ENCODE data around the gene VWA2. TPM values are rescaled to one million over a fixed set of nuclear protein-coding genes. Genes with fewer than 3 reads are reported as not detected.

The VWA2 gene
- total RNA-seq, 4 donors from 2014 or later: 2.5 to 22.6 TPM; not detected in 2

- TF ChIP-seq CTCF (IDR thresholded peaks at IDR 0.05): no peak
- no peak for TF ChIP-seq POLR2A (IDR thresholded peaks at IDR 0.05)
- DNase-seq: no peak
- no peak overlapping the region for H3K4me3 ChIP-seq
- H3K27ac ChIP-seq: no peak overlapping the region
- H3K27me3 ChIP-seq: no peaks in the 10 kb centered on the region
- no peaks in the 10 kb centered on the region for H3K9me3 ChIP-seq
- H3K4me1 ChIP-seq: peaks cover 0 to 17% of the 10 kb centered on the region in 2 donors
- no peaks in the 10 kb centered on the region for H3K36me3 ChIP-seq
- intact Hi-C loops (cut with DNase I; ENCODE audit: low total_unique reads): no loop called here
Observed at GRCh38 chr10:114335614-114336013, 96.6 kb downstream of the VWA2 start.

DNA sequence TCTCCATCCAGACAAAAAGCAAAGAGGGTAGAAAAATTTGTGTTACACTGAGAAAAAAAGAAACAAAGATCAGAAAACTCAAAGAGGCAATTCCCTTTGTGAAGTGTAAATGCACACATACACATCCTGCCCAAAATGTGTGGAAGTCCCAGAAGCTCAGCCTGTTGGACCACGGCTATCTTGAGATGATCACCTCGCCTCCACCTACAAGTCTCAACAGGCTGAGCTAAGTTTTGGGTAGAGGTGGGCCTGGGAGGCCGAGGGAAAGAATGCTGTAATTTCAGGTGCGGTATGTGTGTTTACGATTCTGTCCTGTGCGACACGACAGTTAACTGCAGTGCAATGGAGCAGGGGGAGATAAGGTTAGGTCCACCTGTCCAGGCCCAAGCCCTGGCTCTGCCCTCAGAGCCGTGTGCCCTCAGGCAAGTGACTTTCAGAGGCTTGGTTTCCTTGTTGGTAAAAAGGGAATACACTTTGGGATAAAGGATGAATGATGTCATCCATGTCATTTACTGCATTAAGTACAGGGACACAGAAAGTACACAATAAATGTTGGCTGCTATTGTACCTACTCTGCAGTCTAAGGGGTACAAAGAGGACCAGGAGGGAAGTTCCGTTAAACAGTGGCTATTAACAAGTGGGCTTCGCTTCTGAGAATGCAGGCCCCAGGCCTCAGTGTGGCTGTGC is 97.9 kb downstream of the VWA2 start:
- no peak for DNase-seq
- Histone ChIP-seq H3K36me3 (no peaks in the 10 kb centered on the region), H3K27me3 (no peaks in the 10 kb centered on the region), H3K27ac (no peak overlapping the region), H3K4me3 (no peak overlapping the region), H3K4me1 (peaks cover 0 to 11% of the 10 kb centered on the region in 2 donors), H3K9me3 (no peaks in the 10 kb centered on the region)
- TF ChIP-seq CTCF (IDR thresholded peaks at IDR 0.05): no peak
- TF ChIP-seq POLR2A (IDR thresholded peaks at IDR 0.05): no peak
- intact Hi-C loops (cut with DNase I; ENCODE audit: low total_unique reads): no loop called here

DNA sequence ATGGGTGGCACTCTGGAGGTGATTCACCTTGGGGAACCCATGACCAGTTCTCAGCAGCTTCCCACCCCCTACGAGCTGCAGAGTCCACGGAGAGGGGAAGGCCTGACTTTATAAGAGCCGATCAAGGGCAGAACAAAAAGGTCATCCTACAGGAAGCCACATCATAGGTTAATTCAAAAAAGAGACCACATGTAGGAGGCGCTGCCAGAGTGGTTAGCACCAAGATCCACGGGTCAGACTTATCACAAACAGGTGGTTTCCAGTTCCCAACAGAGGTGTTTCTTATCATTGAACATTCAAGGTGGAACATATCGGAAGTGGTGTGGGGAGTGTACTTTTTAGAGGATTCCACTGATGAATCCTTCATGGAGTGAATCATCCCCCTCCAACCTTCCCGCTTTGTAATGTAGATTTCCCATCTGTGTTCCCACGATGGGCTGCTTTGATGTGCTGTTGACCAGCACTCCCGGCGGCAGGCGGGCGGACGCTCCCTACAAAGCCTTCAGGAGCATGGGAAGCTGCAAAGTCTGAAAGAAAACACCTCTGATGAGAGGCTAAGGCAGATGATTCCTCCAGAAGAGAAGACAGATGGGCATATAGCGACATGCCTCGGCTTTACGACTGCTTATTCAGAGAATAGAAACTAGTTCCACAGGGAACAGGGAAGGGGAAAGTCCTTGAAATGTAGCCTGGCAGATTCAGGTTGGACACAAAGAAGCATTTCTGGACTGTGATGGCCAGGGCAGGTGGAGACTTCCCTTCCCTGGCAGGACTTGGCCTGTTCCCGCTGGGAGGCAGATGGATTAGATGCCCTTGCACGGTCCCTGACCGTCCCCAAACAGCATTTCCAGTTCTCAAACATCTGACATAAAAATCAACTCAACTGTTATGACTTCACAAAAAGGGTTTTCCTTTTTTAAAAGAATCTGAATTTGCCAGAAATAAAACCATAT is 98.7 kb downstream of the VWA2 start:
- Histone ChIP-seq H3K27ac (no peak overlapping the region), H3K36me3 (no peaks in the 10 kb centered on the region), H3K4me1 (peaks cover 0 to 5% of the 10 kb centered on the region in 2 donors), H3K4me3 (no peak overlapping the region), H3K9me3 (no peaks in the 10 kb centered on the region), H3K27me3 (no peaks in the 10 kb centered on the region)
- no peak for TF ChIP-seq POLR2A (IDR thresholded peaks at IDR 0.05)
- no peak for TF ChIP-seq CTCF (IDR thresholded peaks at IDR 0.05)
- intact Hi-C loops (cut with DNase I; ENCODE audit: low total_unique reads): no loop called here
- DNase-seq: no peak

- no peaks in the 10 kb centered on the region for H3K4me1 ChIP-seq
- no peak overlapping the region for H3K4me3 ChIP-seq
- intact Hi-C loops (cut with DNase I; ENCODE audit: low total_unique reads): no loop called here
- H3K27ac ChIP-seq: no peak overlapping the region
- no peaks in the 10 kb centered on the region for H3K9me3 ChIP-seq
- TF ChIP-seq POLR2A (IDR thresholded peaks at IDR 0.05) (no peak), CTCF (IDR thresholded peaks at IDR 0.05) (no peak)
- DNase-seq: no peak
- H3K27me3 ChIP-seq: no peaks in the 10 kb centered on the region
- no peaks in the 10 kb centered on the region for H3K36me3 ChIP-seq
Observed at GRCh38 chr10:114340816-114341215, 101.8 kb downstream of the VWA2 start.

Other genes starting within 250 kb of the VWA2 start
- under 1 TPM in 1 of 4 donors, not detected in 3; 0.18 TPM for gene ADRB1, start 195.4 kb upstream of the VWA2 start, total RNA-seq
- gene CCDC186, start 65.1 kb upstream of the VWA2 start, total RNA-seq: 10 to 100 TPM in 3 of 4 donors, 1 to 10 TPM in 1; 7.6 to 52.6 (median 24.9) TPM
- 1 to 10 TPM in 1 of 4 donors, under 1 TPM in 1, not detected in 2; 0.49 to 1.5 TPM for gene TDRD1, start 59.9 kb upstream of the VWA2 start, total RNA-seq
- 10 to 100 TPM; 28.4 to 86.6 (median 48.6) TPM for gene AFAP1L2, start 165.2 kb downstream of the VWA2 start, total RNA-seq

Measured in uterus (tissue), 4 donors.